Thyroid gland (tissue), 4 donors: ENCODE results near the gene PDE5A. TPM values are rescaled to one million over a fixed set of nuclear protein-coding genes. Genes with fewer than 3 reads are reported as not detected.

Source experiments
- DNase-seq, 2 donors: peaks; one replicate each; pipeline ENCODE4 v3.0.0-alpha.2; 2019
- H3K27ac ChIP-seq, 3 donors: fragments of 200-600 bp; sonication (generic); 1 replicate in 2 of 3; 2 replicates in 1 of 3; pipeline ENCODE4 v1.5.1; 2016 to 2019; ENCODE audit warnings: mild to moderate bottlenecking in 1 of 3, moderate library complexity in 1 of 3
- H3K27me3 ChIP-seq: fragments of 200-600 bp; sonication (generic); one replicate; pipeline ENCODE4 v1.5.1; 2019
- H3K36me3 ChIP-seq, 2 donors: fragments of 200-600 bp; sonication (generic); one replicate each; pipeline ENCODE4 v1.5.1; 2016 to 2019
- H3K4me1 ChIP-seq, 2 donors: fragments of 200-600 bp; sonication (generic); one replicate each; pipeline ENCODE4 v1.5.1; 2017 to 2019
- H3K4me3 ChIP-seq, 3 donors: fragments of 200-600 bp; sonication (generic); replicated peaks in 1 of 3; 1 replicate in 2 of 3; 2 replicates in 1 of 3; pipeline ENCODE4 v1.5.1; 2016; ENCODE audit warnings: mild to moderate bottlenecking in 1 of 3
- H3K9me3 ChIP-seq: fragments of 200-600 bp; sonication (generic); one replicate; pipeline ENCODE4 v1.5.1; 2017
- CTCF ChIP-seq, 6 experiments: fragments of 200-600 bp in 3 of 6; fragments of 450-650 bp in 3 of 6; sonication (generic) in 3 of 6; IDR thresholded peaks; one replicate each; pipeline ENCODE4 v1.5.1; 2016 to 2019; ENCODE audit warnings: antibody characterized with exemption in 6 of 6, mild to moderate bottlenecking in 2 of 6, inconsistent platforms in 1 of 6, moderate library complexity in 1 of 6
- POLR2A ChIP-seq, 2 donors: fragments of 450-650 bp; IDR thresholded peaks; one replicate each; pipeline ENCODE4 v1.6.1; 2017; ENCODE audit warnings: antibody characterized with exemption in 2 of 2, mild to moderate bottlenecking in 2 of 2, moderate library complexity in 1 of 2
- WGBS, 2 donors: methylation state at CpG; one replicate each; pipeline ENCODE4 v1.1.5; 2017; 5-methylcytosine and 5-hydroxymethylcytosine counted together
- intact Hi-C: fragments of 100-400 bp; cut with DNase I; formaldehyde crosslinking; loops from one replicate; pipeline ENCODE4 v1.15.1; 2023
- total RNA-seq, 4 donors: library from RNA; depleted of rRNA; stranded (reverse); fragments of >200 nt; gene quantifications; one replicate each; pipeline ENCODE4 v1.2.3, GENCODE V29; 2016

Gene PDE5A
- total RNA-seq, result 10 to 100 TPM; 20.9 to 74.0 (median 30.2) TPM

DNA sequence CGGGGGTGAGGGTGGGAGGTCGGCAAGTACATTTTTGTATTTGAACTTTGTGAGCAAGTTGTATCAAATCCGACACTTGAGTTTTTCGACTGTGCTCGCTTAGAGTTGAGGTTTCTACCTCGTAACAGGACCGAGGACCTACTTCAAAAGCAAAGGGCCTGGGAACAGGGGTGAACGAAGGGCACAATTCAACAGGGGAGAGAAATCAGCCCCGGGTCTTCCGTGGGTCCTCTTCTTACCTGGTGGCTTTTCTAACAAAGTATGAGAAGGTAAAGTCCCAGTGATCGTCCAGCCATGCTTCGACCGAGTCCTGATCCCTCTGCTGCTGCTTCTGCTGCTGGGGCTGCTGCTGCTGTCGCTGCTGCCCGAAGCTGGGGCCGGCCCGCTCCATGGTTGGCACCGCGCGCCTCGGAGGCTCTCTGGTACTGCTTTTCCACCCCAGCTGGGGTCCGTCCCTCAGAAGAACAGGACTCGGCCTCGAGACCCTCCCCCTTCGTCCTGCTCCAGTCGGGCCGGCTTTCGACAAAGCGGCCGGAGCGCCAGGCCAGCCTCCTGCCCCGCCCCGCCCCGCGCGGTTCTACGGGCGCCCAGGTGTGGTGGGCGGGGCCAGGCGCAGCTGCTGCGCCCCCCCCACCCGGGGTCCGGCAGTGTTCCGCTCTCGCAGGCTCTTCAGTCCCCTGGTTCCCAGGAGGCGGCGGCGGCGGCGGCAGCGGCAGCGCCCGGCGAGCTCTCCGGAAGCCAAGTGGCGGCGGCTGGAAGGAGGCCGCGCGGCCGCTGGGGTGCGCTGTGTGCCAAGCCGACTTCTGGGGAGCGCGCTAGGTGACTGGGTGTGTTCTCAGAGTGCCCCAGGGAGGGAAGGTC is at the start of gene PDE5A:
TSS of gene PDE5A (minus strand) at position 524 of the 861 bp plus-strand sequence. CDS start at position 391, 133 bp downstream.
- peaks cover 0 to 5% of the 10 kb centered on the region in 2 donors for H3K4me1 ChIP-seq
- H3K27ac ChIP-seq, result peak within 1 kb of the TSS; percentile 88 to 90 (median 90)
- peak within 1 kb of the TSS; percentile 54 to 85 (median 74) for H3K4me3 ChIP-seq
- no peaks in the 10 kb centered on the region for H3K27me3 ChIP-seq
- no peaks in the 10 kb centered on the region for H3K9me3 ChIP-seq
- 1% methylated on average over 26 to 35 of the region's 65 CpGs for WGBS, 2 donors
- peak; percentile 52 to 89 (median 72) for TF ChIP-seq CTCF (IDR thresholded peaks at IDR 0.05)
- peak in 1 of 2 donors; percentile 89 for TF ChIP-seq POLR2A (IDR thresholded peaks at IDR 0.05)
- peak; percentile 88 to 92 for DNase-seq
- intact Hi-C loops, result loop anchor here (5.0 kb wide), 2 partner anchors 66 to 424 kb away; no protein-coding TSS in a partner anchor
- H3K36me3 ChIP-seq, result no peaks in the 10 kb centered on the region

DNA sequence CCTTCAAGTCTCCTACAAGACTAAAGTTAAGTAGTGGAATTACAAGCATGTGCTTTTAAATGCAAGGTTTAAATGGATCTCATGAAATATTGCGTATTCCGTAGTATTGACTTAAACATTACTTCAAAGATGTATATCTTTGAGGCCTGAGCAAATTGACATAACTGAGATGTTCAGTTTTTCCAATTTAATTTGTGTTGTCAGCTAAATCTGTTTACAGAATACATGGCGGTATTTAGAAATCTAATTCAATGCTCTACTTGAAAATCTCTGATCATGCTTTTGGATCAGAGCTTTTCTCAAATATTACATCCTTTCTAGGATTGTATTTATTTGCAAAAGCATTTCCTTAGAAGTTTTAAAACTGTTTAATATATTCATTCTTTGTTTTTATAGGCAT is 47.5 kb upstream of the PDE5A start:
- Histone ChIP-seq H3K4me1 (no peaks in the 10 kb centered on the region), H3K9me3 (no peaks in the 10 kb centered on the region), H3K4me3 (no peak overlapping the region), H3K27me3 (no peaks in the 10 kb centered on the region), H3K36me3 (no peaks in the 10 kb centered on the region), H3K27ac (no peak overlapping the region)
- intact Hi-C loops, result no loop called here
- 85 to 95% methylated on average over 3 of the region's 3 CpGs for WGBS, 2 donors
- DNase-seq, result no peak
- no peak for TF ChIP-seq CTCF (IDR thresholded peaks at IDR 0.05)
- TF ChIP-seq POLR2A (IDR thresholded peaks at IDR 0.05), result no peak

GRCh38 chr4:119675391-119675790 is 46.8 kb upstream of the PDE5A start:
- no peaks in the 10 kb centered on the region for H3K9me3 ChIP-seq
- no peaks in the 10 kb centered on the region for H3K27me3 ChIP-seq
- intact Hi-C loops, result no loop called here
- no peaks in the 10 kb centered on the region for H3K4me1 ChIP-seq
- no peak for DNase-seq
- no peaks in the 10 kb centered on the region for H3K36me3 ChIP-seq
- 79 to 91% methylated on average over 2 of the region's 2 CpGs for WGBS, 2 donors
- no peak overlapping the region for H3K4me3 ChIP-seq
- no peak overlapping the region for H3K27ac ChIP-seq
- TF ChIP-seq POLR2A (IDR thresholded peaks at IDR 0.05) (no peak), CTCF (IDR thresholded peaks at IDR 0.05) (no peak)

- 83 to 94% methylated on average over 1 of the region's 1 CpG for WGBS, 2 donors
- Histone ChIP-seq H3K27ac (no peak overlapping the region), H3K4me3 (no peak overlapping the region), H3K27me3 (no peaks in the 10 kb centered on the region), H3K4me1 (no peaks in the 10 kb centered on the region), H3K9me3 (no peaks in the 10 kb centered on the region), H3K36me3 (no peaks in the 10 kb centered on the region)
- TF ChIP-seq POLR2A (IDR thresholded peaks at IDR 0.05) (no peak), CTCF (IDR thresholded peaks at IDR 0.05) (no peak)
- DNase-seq, result no peak
- intact Hi-C loops, result no loop called here
Observed at GRCh38 chr4:119672938-119673337, 44.3 kb upstream of the PDE5A start.

GRCh38 chr4:119672086-119672485 is 43.5 kb upstream of the PDE5A start:
- no peaks in the 10 kb centered on the region for H3K4me1 ChIP-seq
- no peaks in the 10 kb centered on the region for H3K27me3 ChIP-seq

More at GRCh38 chr4:119672086-119672485, 43.5 kb upstream of the PDE5A start:
- no peak overlapping the region for H3K4me3 ChIP-seq
- DNase-seq, result no peak
- H3K27ac ChIP-seq, result no peak overlapping the region
- no peaks in the 10 kb centered on the region for H3K9me3 ChIP-seq
- intact Hi-C loops, result no loop called here
- TF ChIP-seq CTCF (IDR thresholded peaks at IDR 0.05), result no peak
- H3K36me3 ChIP-seq, result no peaks in the 10 kb centered on the region
- WGBS, 2 donors, result 95 to 96% methylated on average over 2 of the region's 2 CpGs
